Tongue (tissue), 2 donors: ENCODE results near the gene GULP1. TPM values are rescaled to one million over a fixed set of nuclear protein-coding genes. Genes with fewer than 3 reads are reported as not detected.
"Not testable (repeated sequence)": the region's sequence is repeated elsewhere in the genome, so short reads cannot be mapped to it uniquely, and the experiment has no call there.

ENCODE experiments used
- DNase-seq: peaks from one replicate; pipeline ENCODE4 v3.0.0-alpha.2; 2015
- total RNA-seq: library from RNA; depleted of rRNA; stranded (reverse); fragments of >200 nt; gene quantifications from one replicate; pipeline ENCODE4 v1.2.3, GENCODE V29; 2014

The GULP1 gene, protein sequence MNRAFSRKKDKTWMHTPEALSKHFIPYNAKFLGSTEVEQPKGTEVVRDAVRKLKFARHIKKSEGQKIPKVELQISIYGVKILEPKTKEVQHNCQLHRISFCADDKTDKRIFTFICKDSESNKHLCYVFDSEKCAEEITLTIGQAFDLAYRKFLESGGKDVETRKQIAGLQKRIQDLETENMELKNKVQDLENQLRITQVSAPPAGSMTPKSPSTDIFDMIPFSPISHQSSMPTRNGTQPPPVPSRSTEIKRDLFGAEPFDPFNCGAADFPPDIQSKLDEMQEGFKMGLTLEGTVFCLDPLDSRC
- total RNA-seq: 62.0 TPM

GRCh38 chr2:188291617-188292347 is at the start of gene GULP1:
Gene GULP1, plus strand, starts transcription at chr2:188291874. Its CDS starts 185,829 bp downstream, at chr2:188477703.
- DNase-seq: peak; percentile 94

DNA sequence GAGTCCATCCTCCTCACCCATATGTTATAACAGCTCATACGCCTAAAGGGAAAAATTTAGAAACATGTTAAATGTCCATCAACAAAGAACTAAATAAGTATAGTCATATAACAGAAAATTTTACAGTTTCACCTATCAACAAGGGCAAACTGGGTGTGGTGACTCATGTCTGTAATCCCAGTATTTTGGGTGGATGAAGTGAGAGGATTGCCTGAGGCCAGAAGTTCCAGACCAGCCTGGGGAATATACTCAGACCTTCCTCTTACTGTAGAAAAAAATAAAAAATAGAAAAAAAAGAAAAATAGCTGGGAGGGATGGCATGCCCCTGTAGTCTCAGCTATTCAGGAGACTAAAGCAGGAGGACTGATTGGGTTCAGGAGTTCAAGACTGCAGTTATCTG is 48.3 kb upstream of the GULP1 start:
- DNase-seq: no peak

DNA sequence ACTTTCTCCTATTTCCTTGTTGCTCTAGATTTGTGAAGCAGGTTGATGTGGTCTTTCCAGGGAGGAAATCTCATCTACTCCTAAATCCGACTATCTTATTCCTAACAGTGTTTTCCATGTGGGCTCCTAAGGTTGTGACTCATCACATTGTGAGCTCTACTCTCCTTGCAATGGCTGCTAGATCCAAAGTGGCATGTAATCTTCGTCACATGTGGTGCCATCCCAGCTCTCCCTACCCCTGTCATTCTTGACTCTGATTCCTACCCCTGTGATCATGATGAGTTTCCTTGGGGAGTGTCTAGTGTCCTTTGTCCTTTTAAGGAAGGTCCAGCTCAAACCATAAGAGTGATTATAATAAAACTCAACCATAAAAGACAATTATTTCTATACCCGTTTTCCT is 47.3 kb upstream of the GULP1 start:
- no peak for DNase-seq

GRCh38 chr2:188245230-188245629 is 46.4 kb upstream of the GULP1 start:
- DNase-seq: no peak

GRCh38 chr2:188248513-188248912 is 43.2 kb upstream of the GULP1 start:
- DNase-seq: no peak

GRCh38 chr2:188251034-188251433 is 40.6 kb upstream of the GULP1 start:
- DNase-seq: no peak

DNA sequence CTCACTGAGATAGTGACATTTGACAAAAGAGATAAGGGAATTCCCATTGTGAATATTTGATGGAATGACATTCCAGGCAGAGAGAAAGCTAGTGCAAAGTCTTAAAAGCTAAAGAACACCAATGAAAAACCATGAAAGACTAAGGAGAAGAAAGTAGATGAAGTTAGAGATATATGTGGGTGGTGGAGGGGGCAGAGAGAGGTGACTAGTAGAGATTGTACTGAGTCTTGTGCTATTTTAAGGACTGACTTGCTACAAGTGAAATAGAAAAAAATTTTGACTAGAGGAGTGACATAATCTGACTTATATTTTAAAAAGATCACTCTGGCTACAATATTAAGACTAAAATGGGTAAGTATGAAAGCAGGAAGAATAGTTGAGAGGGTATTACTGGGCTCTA is 35.3 kb upstream of the GULP1 start:
- DNase-seq: no peak

- no peak for DNase-seq
Observed at GRCh38 chr2:188265315-188265714, 26.4 kb upstream of the GULP1 start.

- no peak for DNase-seq
Observed at GRCh38 chr2:188267776-188268175, 23.9 kb upstream of the GULP1 start.

DNA sequence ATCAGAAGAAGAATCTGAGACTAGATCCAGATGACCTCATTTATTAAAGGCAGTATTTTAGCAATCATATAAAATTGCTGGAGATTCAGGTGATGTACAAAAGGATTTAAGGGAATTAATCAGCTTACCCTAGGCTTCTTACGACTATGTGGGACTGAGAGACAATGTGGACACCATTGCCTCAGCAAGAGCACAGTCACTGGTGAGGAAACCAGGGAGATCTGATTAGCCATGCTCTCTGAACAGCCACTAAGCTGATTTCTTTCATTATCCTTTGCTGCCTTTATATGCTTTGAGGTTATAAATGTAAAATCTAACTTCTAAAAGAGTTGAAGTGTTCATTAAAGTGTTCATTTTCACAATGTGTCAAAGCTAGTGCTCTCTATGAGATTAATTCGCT is 22.7 kb upstream of the GULP1 start:
- no peak for DNase-seq

- DNase-seq: no peak
Observed at GRCh38 chr2:188272121-188272520, 19.6 kb upstream of the GULP1 start.

DNA sequence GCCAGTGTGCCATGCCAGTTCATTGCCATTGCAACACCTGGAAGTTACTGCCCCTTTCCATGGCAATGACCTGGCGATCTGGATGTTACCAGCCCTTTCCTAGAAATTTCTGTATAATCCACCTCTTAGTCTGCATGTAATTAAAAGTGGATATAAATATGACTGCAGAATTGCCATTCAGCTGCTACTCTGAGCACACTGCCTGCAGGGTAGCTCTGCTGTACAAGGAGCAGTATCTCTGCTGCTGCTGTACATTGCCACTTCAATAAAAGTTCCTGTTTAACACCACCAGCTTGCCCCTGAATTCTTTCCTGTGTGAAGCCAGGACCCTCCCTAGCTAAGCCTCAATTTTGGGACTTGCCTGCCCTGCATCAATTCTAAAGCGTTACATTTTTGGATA is 17.4 kb upstream of the GULP1 start:
- no peak for DNase-seq

- no peak for DNase-seq
Observed at GRCh38 chr2:188276255-188276654, 15.4 kb upstream of the GULP1 start.

- no peak for DNase-seq
Observed at GRCh38 chr2:188277786-188278185, 13.9 kb upstream of the GULP1 start.

GRCh38 chr2:188278388-188279092 is 13.1 kb upstream of the GULP1 start:
- DNase-seq: no peak

DNA sequence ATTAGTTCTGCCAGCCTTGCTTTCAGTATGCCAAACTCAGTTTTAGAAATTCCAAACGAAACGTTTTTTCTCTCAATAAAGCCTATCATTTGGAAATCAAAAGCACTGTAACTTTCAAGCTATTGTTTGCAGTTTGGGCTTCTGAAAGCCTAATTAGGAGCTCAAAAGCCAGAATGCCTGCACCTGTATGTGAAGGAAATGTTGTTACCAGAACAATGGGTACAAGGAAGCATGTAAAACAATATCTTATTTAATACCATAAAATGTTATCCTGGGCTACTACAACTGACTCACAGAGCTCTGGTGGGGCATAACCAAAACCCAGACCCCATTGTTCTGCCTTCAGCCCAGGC is 12.6 kb upstream of the GULP1 start:
- no peak for DNase-seq

DNA sequence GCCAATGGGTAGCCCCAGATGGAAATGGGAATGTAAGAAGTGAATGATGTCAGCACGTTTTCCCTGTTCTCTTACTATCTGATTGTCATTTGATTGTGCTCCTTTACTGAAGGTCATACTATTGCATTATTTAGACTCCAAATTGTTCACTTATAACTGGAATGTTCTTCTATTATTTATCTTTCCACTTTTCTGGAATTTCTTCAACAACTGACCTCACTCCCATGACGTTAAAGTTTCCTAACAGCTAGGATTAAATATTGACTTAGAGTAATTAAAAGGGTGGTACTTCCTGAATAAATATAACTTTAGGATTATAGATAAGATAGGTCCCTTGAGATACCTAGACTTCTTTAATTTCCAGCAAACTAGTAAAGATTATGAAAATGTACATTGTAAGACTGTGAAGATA is 10.9 kb upstream of the GULP1 start:
- DNase-seq: no peak

GRCh38 chr2:188282907-188283306 is 8.8 kb upstream of the GULP1 start:
- no peak for DNase-seq

DNA sequence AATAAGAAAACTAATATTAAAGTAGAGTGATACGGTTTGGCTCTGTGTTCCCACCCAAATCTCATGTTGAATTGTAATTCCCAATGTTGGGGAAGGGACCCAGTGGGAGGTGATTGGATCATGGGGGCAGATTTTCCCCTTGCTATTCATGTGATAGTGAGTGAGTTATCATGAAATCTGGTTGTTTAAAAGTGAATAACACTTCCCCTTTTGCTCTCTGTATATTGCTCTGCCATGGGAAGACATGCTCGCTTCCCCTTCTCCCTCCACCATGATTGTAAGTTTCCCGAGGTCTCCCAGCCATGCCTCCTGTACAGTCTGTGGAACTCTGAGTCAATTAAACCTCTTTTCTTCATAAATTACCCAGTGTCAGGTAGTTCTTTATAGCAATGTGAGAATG is 7.4 kb upstream of the GULP1 start:
- DNase-seq: not testable (repeated sequence)

DNA sequence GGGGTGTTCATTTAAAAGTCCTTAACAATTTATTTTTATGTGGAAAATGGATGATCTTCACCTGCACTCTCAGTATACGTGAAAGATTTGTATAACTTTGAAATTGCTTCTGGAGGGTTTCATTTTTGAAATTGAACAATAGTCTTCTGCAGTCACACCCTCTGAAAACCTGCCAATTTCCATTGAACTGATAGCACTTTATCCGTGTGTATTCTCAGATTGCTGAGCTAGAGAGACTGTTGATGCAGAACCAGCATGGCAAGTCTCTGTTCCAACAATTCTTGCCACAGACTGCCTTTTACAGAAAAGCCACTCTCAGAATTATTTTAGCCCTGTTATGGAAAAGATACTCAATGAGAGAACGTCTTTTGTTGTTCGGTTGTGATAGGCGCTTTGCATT is 6.6 kb upstream of the GULP1 start:
- DNase-seq: no peak

DNA sequence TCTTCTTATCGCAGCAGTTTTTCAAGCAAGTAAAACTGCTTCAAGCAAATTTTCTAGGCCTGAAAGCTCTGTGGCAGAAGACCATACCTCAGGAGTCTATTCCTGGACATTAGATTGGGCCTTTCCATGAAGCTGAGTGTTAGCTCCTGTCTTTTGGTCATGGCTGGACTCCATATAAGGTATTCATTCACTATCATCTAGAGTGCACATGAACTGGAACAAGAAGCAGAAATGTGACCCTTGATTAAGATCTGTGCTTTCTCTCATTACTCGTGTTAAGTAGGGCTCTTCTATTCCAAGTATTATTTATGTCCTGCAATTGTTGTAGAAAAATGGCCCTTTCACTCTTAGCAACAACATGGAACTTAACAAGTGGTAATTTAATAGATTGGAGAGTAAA is 5.9 kb upstream of the GULP1 start:
- DNase-seq: no peak

GRCh38 chr2:188291142-188291616 is 495 bp upstream of the GULP1 start:
- DNase-seq: no peak
